OCI-LY7 (cell line): Measurements from ENCODE around the gene CCDC74B.
"Not testable (repeated sequence)": the region's sequence is repeated elsewhere in the genome, so short reads cannot be mapped to it uniquely, and the experiment has no call there.

ENCODE experiments used
- CTCF ChIP-seq: fragments of 200-600 bp; sonication (generic); conservative IDR thresholded peaks from 2 replicates; pipeline ENCODE4 v1.5.1; 2014; ENCODE audit warnings: mild to moderate bottlenecking, antibody characterized with exemption, low read length, moderate library complexity, mixed read lengths
- EZH2phosphoT487 ChIP-seq: fragments of 200-600 bp; sonication (generic); IDR thresholded peaks from 2 replicates; pipeline ENCODE4 v1.6.1; 2018; ENCODE audit warnings: low read depth, borderline replicate concordance, mild to moderate bottlenecking, mixed run types, antibody characterized with exemption, low read length, moderate library complexity, mixed read lengths

GRCh38 chr2:130129120-130129829, 15.6 kb downstream of the CCDC74B start, which contains the start of gene POTEF:
- TF ChIP-seq EZH2phosphoT487, CTCF: not testable (repeated sequence)
